HG03432 (cell line): Measurements from ENCODE around the gene GDAP1L1.
"Not testable (repeated sequence)": the region's sequence is repeated elsewhere in the genome, so short reads cannot be mapped to it uniquely, and the experiment has no call there.

ENCODE experiments used
- ATAC-seq: cut with Tn5 transposase; IDR thresholded peaks from one replicate; pipeline ENCODE4 v1.9.1; 2021; ENCODE audit warnings: mild to moderate bottlenecking, moderate library complexity; ENCODE audit not compliant: unreplicated experiment

GDAP1L1 gene

DNA sequence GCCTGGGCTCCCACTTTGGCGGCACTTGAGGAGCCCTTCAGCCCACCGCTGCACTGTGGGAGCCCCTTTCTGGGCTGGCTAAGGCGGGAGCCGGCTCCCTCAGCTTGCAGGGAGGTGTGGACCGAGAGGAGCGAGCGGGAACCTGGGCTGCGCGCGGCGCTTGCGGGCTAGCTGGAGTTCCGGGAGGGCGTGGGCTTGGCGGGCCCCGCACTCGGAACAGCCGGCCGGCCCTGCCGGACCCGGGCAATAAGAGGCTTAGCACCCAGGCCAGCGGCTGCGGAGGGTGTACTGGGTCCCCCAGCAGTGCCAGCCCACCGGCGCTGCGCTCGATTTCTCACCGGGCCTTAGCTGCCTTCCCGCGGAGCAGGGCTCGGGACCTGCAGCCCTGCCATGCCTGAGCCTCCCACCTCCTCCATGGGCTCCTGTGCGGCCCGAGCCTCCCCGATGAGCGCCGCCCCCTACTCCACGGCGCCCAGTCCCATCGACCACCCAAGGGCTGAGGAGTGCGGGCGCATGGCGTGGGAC is 52.0 kb downstream of the GDAP1L1 start:
- ATAC-seq: not testable (repeated sequence)

DNA sequence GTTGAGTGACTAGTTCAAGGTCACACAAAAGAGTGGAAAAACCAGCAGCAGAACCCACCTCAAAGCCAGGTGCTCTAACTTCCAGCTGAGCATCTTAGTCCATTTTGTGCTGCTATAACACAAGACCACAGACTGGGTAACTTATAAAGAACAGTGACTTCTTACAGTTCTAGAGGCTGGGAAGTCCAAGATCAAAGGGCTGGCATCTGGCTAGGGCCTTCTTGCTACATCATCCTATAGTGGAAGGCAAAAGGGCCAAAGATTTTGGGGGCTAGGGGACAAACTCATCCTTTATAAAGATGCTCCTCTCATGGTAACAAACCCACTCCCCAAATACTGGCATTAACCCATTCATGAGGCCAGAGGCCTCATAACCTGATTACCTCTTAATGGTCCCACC is 54.2 kb downstream of the GDAP1L1 start:
- no peak for ATAC-seq

DNA sequence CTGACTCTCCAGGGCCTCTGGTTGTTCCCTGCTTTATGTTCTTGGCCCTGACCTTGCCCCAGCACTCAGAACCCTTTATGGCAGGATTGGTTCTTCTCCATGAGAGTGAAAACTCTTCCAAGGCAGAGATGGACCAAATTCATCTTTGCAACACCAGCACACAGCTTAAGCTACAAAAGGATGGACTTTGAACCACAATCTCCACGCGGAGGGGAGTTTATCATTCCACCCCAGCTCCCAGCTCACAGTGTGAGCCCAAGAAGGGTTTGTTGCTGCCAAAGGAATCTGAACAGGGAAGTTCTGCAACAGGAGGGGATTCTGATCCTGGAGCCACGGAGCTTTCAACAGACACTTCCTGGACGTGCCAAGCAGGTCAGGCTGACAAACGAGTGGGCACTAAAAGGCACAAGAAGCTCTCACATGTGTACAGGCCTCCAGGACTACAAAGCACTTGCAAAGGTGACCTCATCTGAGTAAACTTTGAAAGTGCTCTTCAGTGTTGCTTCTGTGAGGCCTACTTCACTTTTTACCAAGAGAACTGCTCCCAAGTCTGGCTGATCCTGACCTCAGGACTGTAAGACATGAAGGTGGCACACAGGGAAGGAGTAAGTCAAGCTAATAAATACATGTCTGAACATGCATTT is 55.0 kb downstream of the GDAP1L1 start:
- no peak for ATAC-seq

DNA sequence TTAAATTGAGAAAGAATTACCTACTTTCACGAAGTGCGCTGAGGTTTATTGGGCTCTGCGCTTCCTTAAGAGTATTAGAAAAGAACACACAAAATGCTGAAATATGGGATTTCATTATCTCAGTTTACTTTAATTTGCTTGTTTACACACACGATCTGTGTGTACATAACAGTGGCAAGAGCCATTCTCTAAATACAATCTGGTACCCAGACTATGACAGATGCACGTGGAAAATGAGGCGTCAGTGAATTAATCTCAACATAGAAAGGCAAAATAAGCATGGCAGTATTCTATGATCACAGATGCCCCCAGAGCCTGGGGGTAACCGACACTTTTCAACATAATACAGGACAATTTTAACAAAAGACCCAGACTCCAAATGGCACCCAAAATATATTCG is 55.6 kb downstream of the GDAP1L1 start:
- no peak for ATAC-seq

DNA sequence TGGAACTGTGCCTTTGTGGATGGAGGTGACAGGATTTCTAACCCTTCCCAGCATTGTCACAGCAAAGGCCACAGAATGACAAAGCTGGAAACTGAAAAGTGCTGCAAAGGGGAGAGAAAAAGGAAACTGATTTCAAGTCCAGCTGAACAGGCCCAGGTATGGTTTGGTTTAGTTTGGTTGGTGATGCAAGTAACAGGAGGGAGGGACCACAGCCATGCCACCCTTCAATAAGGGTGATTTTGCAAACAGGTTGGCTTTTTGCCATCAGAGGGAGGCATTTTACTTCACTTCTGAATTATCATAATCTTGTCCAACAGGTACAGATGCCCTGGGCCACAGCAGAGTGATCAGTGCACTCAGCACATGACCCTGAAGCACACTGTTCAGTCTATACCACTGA is 57.3 kb downstream of the GDAP1L1 start:
- no peak for ATAC-seq

DNA sequence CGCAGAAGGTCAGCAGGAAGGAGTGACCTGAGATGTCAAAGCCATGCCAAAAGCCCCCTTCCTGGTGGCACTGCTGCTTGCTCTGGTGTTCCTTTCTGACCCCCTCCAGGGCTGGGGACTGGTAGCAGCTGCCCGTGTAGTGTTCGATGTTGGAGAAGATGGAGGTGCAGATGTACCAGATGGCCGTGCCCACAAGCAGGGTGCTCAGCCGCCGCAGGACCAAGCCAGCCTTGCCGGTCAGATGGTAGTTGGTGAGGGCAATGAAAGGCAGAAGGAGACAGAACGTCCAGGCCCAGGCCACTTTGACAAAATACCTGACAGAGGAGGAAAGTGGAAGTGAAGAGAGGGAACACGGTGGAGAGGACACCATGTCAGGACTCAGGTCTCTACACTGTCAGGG is 59.8 kb downstream of the GDAP1L1 start:
- ATAC-seq: no peak

DNA sequence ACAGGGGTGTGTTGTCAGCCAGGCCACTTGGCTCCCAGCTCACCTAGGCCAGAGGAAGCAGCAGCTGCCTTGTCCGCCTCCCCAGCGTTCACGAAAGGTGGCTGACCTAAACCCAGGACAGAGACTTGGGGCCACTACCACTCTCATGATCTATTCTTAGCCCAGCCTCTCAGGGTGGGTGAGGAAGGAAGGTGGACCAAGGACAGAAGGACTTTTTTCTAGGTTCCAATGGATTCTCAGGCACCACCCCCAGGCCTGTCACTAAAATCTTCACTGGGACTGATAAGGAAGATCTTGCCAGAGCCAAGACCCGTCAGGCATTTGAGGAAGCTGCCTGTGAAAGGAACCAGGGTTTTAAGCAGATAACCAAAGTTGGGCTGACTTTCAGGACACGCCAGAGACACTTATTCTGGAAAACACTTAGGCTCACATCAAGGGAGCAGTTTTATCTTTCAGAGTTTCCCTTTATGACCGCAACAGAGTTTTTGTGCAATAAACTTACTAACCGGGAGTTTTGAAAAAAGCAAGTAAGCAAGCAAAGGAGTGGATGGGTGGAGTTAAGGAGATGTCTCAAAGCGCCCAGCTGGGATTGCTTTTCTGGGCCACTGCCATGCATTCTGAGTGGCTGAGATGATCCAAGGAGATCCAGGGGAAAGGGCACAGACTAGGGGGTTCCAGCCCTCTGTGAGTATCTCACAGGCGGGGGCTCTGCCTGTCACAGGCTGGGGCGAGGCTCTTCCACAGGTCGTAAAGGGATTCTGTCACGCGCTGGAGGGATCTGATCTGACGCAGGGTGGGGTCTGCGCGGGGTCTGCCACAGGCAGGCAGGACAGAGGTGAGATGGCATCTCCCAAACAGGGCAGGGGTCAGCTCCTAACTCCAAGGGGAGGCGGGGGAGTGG is 62.9 kb downstream of the GDAP1L1 start:
- ATAC-seq: peak; percentile 3

DNA sequence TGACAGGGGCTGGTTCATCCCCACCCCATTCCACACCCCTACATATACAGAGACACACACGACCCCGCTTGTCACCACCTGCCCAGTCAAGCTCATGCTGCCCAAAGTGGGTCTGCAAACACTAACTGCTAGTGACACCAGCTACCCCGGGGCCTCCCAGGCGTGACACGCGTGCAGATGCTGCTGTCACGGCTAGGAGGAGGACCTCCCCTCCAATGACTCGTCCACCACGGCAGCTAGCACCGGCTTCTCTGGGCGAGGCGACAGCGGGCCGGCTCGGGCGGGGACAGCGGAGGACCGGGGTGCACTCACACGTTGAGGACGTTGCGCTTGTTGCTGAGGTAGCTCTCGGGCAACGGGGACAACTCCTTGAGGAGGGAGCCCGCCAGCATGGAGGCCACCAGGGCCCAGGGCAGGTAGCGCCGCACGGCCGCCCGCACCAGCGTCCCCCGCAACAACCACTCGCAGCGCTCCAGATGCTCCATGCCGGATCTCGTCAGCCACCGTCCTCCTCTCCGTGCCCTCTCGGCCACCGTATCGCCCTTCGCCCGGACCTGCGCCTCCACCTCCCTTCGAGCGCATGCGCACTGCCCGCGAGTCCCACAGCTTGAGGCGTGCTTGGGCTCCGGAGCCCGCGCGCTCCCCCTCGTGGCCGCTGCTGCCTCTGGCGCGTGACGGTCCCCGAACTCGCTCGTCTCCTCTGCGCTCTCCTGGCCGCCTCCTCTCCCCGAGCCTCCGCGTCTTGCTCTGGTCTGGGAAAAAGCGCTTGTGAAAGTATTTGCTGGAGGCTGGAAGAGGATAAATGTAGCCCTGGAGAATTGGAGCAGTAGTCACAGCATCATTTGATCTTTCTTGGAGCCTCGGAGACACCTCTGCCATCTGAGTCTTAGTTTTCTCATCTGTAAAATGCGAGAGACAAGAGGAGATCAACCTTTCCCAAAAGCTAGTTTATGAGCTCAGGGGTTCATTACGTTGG is 63.8 kb downstream of the GDAP1L1 start, which contains the start of gene FITM2:
FITM2 (minus strand) TSS at position 539 of the 976 bp plus-strand sequence; CDS start at position 485, 54 bp downstream.
- peak; percentile 92 for ATAC-seq

DNA sequence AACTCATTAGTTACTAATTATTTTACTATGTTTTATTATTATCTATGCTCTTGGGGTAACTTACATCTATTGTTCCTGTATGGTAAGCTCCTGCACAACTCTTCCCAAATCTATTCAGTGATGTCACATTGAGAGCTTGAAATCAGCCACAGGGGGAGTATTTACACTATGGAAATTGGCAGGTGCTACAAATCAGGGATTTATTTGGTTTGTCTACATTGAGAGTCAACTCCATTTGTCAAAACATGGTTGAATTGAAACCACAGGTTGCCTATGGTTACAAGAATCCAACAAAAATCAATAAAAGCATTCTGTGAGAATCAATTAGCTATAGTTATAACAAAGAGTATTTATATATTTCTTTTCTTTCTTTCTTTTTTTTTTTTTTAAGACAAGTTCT is 67.8 kb downstream of the GDAP1L1 start:
- ATAC-seq: no peak

DNA sequence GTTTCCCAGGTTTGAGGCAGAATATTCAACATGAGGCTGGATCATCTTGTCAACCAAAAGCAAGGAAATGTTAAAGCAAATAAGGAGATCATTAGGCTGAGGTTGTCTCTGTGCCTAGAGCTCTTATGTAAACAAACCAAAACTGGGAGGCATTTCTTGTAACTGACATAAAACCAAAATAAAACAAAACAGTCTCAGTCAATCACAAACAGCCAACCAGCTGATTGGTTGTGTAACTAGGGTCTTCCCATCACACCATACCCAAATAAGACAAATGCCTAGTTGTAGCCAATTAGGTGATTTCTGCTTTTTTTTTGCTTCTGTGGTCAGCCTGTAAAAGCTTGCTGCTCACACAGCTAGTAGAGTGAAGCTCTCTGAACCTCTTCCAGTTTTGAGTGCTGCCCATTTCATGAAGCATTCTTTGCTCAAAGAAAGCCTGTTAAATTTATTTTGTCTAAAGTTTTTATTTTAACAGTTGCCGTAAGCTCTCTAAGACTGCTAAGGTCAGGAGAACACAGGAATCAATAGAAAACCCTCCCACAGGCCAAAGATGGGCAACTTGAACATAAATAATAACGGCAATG is 72.8 kb downstream of the GDAP1L1 start:
- no peak for ATAC-seq

DNA sequence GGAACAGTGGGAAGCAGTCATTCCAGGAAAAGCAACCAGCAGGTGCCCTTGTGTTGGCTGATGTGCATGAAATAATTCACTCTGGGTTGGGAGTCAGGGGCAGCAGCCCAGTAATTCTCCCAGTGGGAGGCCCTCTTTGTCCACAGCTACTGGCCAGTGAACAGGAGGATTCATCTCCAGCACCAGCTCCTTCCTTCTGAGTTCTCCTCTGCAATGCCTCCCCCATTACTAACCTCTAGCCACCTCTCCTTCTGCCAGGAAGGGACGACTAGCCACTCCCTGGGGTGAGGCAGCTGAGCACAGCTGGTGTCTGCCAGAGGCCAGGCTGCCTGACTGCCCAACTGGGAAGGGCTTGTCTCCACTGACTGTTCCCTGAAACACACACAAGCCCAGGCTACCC is 77.2 kb downstream of the GDAP1L1 start:
- ATAC-seq: no peak

DNA sequence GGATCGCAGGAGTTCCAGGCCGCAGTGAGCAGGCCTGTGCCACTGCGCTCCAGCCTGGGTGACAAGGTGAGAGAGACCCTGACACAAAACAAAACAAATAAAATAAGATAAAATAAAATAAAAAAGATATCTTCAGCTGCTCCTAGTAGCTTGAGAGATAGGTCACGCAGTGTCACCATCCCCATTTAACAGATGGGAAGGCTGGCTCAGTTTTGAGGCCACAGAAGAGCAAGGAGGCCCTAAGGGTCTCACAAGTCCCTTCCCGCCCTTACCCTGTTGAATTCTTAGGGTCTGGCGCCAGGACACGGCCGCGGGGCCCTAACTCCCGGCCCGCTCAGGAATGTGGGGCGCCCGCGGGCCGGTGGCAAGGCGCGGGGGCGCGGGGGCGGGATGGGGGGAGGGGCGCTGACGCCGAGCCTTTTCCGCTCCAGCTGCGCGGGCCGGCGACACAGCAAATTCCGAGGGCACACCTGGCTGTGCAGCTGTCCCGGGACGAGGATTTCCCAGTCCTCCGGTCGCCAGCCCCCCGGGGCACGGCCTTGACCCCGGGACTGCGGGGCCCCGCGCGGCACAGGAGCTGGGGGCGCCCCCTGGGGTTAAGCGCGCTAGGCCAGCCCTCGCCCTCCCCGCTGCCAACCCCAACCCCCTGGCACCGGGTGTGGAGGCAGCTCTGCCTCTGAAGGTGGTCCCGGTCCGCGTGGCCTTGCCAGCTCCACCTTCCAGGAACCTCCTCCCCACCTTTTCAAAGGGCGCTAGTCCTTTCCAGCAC is 79.5 kb downstream of the GDAP1L1 start:
- ATAC-seq: no peak

DNA sequence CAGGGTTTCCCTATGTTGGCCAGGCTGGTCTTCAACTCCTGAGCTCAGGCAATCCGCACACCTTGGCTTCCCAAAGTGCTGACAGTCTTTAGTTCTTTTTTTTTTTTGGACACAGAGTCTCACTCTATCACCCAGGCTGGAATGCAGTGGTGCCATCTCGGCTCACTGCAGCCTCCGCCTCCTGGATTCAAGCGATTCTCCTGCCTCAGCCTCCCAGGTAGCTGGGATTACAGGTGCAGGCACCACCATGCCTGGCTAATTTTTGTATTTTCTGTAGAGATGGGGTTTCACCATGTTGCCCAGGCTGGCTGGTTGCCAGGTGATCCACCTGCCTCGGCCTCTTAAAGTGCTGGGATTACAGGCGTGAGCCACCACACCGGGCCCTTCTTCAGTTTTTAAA is 80.6 kb downstream of the GDAP1L1 start:
- not testable (repeated sequence) for ATAC-seq

DNA sequence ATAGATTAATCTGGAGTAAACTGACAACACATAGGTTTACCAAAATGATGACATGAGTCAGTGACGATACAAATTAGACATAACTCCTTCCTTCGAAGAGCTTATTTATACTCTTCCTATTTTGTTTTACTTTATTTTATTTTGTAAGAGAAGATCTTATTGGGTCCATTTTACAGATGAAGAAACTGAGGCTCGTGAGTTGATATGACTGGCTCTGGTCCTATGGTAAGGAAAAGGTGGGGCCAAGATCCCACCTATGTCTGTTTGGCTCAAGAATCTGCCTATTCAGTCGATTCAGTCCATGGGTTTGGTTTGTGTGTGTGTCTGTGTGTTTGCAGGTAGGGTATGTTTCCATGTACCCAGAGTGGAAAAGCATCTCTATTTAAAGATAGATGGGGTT is 81.3 kb downstream of the GDAP1L1 start:
- no peak for ATAC-seq
